SK-N-MC (cell line): ENCODE measurements around the gene MYT1.

Experiments
- EZH2 ChIP-seq: fragments of 200-600 bp; sonication (generic); IDR thresholded peaks from one replicate; pipeline ENCODE4 v1.6.1; 2017; ENCODE audit warnings: antibody characterized with exemption
- FOXP2 ChIP-seq: optimal IDR thresholded peaks from 2 replicates; pipeline ENCODE3; 2011; ENCODE audit warnings: mild to moderate bottlenecking, moderate library complexity; ENCODE audit not compliant: insufficient read depth; ENCODE audit errors: extremely low read length, control extremely low read depth
- POLR2AphosphoS5 ChIP-seq: IDR thresholded peaks from 2 replicates; pipeline ENCODE4 v1.6.1; 2012; ENCODE audit warnings: mild to moderate bottlenecking, low read depth, low read length, borderline replicate concordance

DNA sequence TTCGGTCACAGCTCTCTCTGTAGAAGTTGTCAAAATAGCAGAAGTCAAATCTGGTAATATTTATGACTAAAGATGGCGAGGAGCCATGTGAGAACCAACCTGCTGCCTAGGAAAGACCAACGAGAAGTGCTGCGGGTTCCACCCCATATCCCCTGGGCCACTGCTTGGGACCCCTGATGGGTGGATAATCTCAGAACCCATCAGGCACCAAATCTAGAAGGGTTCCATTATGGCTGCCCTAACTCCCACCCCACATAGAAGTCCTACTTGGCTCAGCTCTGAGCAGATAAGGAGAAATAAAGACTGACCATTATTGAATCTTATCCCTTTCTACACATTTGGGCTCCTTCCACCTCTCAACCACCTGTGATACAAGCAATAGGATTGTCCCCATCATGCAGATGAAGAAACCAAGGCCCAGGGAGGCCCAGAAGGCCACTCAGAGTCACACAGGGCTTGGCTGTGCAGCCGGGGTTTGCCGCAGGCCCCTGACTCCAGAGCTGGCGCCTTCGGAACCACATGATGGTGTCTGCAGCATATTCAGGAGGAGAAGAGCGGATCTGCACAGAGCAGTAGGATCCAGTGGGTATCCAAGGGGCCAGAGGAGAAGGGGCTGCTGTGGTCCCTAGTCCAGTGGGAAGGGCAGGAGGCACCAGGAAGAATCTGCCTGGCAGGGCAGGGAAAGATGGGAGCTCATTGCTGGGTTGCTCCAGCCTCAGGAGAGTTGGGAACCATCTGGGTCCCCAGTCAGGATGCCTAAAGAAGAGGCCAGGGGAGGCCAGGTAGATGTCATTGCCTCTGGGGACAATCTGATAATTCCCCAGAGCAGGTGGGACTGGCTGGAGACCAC is 81.7 kb downstream of the MYT1 start:
- no peak for TF ChIP-seq POLR2AphosphoS5
- TF ChIP-seq EZH2 = no peak
- TF ChIP-seq FOXP2 = no peak
